Nucleus accumbens (tissue), 56 donors: ENCODE measurements around the gene CENPU.
A peak's percentile ranks its signal among the peaks of the same experiment; 100 is the strongest.
"Not testable (repeated sequence)": the region's sequence is repeated elsewhere in the genome, so short reads cannot be mapped to it uniquely, and the experiment has no call there.

Source experiments
- DNase-seq, 56 donors: peaks; one replicate each; lab custom pipeline; 2025; lab: John Stamatoyannopoulos, UW

Gene CENPU

DNA sequence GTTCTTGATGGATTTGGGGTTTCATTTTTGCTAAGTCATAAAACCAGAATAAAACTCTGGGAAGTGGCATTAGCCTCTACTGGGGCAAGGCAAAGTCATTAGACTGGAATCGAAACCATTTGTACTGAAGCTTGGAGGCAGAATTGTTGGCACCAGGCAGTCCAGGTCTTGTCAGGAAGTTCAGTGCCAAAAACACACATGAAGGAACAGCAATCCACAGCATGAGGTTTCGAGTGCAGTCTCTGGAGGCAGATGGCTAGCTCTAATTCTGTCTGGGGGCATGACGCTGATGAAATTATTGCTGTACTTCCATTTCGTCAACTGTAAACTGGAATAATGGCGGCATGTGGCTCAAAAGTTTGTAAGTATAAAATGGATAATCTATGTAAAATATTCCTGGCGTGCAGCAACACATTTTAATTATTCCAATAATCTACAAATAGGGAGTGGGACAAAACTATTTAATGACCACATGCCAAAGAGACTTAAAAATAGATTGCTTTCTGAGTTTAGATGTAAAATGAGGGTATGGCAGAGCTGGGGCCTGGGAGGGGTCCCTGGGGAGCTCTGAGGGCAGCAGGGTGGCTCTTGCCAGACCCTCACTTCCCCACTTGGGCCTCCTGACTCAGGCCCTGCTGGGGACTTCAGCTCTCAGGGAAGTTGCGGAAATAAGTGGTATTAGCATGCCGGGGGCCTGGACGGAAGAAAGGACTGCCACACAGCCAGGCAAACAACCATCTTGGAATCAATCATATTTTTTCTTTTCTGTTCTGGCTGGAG, 18.8 kb upstream of the CENPU start:
- DNase-seq = no peak

DNA sequence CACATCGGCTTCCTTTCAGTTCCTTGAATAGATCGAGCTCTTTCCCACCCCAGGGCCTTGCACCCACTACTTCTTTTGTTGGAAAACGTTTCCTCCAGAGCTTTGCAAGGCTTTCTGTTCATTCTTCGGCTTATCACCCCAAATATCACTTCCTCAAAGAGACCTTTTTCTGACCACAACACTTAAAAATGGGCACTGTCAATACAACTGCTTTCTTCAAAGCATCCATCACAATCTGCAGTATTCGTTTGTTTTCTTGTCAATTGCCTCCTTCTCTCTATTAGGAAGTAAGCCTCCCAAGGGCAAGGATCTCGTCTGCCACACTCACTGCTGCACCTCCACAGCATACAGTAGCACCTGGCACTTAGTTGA, 17.7 kb upstream of the CENPU start:
- DNase-seq = no peak

DNA sequence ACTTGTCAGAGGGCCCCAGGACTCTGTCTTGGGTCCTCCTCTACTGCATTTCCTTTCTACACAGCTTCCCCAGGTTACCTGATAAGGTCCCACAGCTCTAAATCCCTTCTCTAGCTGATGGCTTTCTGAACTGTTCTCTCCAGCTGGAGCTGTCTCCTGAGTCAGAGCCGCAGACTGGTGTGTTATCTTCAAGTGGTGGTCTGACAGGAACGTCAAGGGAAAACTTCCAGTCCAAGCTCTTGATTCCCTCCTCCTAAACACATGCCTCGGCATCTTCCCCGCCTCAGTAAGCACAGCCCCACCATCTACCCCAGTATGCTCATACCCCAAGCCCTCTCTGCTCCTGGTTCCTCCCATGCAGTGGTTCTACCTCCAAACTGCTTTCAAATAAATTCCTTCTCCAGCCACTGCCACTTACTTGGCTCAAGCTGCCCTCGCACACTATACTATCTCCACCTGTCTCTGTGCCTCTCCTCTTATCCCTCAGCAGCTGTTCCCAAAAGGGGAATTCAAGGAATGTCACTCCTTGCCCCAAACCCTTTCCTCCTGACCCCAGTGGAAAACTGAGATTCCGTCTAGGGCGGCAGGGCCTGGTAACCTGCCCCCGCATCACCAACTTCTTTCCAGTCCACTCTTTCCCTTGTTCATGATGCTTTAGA, 17.2 kb upstream of the CENPU start:
- no peak for DNase-seq

GRCh38 chr4:184748251-184748652, 14.4 kb upstream of the CENPU start:
- peak in 1 of 56 donors; percentile 19 for DNase-seq

GRCh38 chr4:184747034-184747830, 13.3 kb upstream of the CENPU start:
- no peak for DNase-seq

- DNase-seq = peak in 48 of 56 donors; percentile 4 to 87 (median 40)
Observed at GRCh38 chr4:184745831-184746795, 12.2 kb upstream of the CENPU start.

GRCh38 chr4:184744236-184744635, 10.3 kb upstream of the CENPU start:
- no peak for DNase-seq

DNA sequence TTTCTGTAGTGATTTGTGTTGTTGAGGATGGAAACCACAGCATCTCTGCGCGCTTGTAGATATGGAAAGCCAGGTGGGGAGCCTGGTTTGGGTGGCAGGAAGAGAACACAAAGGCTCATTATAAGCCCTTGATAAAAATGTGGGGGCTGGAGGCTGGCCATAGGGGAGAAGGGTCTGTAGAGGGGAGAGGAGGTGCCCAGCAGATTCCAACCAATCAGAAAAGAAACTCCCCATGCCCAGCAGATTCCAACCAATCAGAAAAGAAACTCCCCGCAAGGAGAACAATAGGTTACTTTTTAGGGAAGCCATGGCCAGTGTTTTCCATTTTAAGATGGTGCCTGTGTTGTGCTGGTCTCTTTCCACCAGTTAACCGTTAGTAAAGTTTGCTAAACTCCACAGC, 9.8 kb upstream of the CENPU start:
- no peak for DNase-seq

- DNase-seq = not testable (repeated sequence)
Observed at GRCh38 chr4:184741651-184742050, 7.8 kb upstream of the CENPU start.

DNA sequence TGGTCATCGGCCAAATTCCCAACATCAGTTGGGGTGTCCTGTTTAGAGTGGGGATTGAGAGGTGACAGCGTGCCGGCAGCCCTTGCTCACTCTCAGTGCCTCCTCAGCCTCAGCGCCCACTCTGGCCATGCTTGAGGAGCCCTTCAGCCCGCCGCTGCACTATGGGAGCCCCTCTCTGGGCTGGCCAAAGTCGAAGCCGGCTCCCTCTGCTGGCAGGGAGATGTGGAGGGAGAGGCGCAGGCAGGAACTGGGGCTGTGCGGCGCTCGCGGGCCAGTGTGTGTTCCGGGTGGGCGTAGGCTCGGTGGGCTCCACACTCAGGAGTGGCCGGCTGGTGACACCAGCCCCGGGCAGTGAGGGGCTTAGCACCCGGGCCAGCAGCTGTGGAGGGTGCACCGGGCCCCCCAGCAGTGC, 7.1 kb upstream of the CENPU start:
- no peak for DNase-seq

- DNase-seq = not testable (repeated sequence)
Observed at GRCh38 chr4:184739575-184739974, 5.7 kb upstream of the CENPU start.

DNA sequence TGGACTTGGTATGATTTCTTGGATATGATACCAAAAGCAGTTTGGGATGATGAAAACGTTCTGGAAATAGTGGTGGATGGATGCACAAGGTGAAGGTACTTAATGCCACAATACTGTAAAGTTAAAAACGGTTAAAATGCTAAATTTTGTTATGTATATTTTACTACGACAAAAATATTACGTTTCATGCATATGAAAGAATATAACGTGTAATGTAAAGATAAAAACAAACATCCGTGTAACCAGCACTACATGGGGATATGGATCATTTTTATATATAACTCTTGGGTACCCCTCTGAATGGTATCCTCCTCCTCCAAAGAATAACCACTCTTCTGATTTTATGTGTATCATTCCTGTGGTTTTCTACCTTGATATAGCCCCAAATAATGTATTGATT, 862 bp upstream of the CENPU start:
- no peak for DNase-seq

DNA sequence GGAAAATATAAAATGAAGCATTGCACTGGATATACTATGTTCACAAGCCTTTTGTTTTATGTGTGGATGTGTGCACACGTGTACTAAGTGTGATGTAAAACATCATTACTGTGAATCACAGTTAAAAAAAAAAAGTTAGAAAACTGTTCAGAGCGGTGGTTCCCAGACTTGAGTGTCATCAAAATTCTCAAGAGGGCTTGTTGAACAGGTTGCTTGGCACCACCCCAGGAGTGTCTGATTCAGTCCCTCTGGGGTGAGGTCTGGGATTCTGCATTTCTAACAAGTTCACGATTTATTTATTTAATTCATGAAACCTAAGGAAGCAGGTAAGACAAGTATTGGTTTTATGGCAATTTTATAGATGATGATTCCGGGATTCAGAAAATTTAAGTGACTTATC, 1.8 kb downstream of the CENPU start:
- DNase-seq = no peak

DNA sequence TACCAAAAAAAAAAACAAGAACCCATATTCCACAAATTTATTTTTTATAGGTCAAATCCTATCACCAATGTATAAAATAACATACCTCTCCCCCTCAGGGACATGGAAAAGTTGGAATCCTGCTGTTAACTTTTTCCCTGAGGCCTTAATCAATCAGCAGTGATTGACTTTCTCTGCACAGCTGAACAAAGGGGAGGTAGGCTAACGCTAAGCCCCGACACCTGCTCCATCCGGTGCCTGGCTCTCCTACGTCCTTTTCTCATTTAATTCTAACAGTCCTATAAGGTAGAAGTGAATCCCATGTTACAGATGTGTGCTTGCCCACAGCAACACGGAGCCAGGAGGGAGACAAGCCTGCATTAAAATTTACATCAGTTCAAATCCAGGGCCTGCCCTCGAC, 2.8 kb downstream of the CENPU start:
- DNase-seq = no peak

DNA sequence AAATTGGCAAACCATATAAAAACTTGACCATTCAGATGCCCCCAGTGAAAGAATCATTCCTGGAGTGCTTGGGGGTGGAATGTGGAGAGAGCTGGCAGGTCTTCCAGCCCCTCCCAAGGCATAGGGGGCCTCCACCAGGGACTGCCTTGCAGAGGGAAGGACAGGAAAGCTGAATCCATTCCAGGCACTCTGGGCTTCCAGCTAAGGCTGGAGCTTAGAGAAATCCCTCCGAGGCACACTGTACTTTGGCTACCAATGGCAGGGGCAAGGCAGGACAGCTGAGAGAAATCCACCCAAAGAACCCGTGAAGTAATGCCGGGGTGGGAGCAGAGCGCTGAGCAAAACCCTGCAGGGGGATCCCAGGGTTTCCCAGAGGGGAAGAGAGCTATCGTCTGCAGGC, 4.0 kb downstream of the CENPU start:
- DNase-seq = no peak

DNA sequence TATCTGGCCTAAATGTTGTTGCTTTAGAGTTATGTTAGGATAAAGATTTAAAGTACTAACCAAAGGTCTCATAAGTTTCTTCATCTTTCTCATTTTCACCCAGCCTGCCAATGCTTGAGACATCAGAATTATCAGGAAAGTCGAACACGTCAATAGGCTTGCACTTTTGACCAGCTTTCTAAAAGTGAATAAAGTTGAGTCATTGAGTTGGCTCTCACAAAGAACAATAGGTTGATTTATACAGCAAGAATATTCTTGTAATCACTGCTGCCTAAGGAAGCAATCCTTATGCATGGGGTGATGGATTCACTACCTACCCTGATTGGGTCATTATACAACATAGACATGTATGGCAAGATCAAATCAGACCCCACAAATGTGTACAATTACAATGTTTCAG, 5.0 kb downstream of the CENPU start:
- no peak for DNase-seq

DNA sequence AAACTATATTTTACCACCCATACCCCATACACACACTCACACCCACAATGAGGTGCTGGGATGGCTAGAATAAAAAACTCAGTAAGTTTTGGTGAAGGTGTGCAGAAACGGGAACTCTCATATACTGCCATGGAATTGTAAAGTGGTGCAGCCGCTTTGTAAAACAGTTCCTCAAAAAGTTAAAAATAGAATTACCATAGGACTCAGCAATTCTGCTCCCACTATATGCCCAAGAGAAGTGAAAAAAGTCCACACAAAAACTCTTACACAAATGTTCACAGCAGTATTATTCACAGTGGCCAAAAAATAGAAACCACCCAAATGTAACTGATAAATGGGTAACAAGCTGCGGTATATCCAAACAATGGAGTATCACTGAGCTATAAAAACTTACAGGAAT, 6.5 kb downstream of the CENPU start:
- DNase-seq = no peak

- DNase-seq = no peak
Observed at GRCh38 chr4:184722798-184723197, 11.1 kb downstream of the CENPU start.

- no peak for DNase-seq
Observed at GRCh38 chr4:184721254-184721653, 12.6 kb downstream of the CENPU start.

- DNase-seq = no peak
Observed at GRCh38 chr4:184719407-184719806, 14.5 kb downstream of the CENPU start.
